C1 segment of cervical spinal cord (tissue), 14 donors: ENCODE data around the gene PPM1H.
"Not testable (repeated sequence)": the region's sequence is repeated elsewhere in the genome, so short reads cannot be mapped to it uniquely, and the experiment has no call there.

ENCODE experiments used
- DNase-seq, 14 donors: peaks; one replicate each; lab custom pipeline; 2025; lab: John Stamatoyannopoulos, UW

The PPM1H gene

GRCh38 chr12:62686938-62687337, 248.0 kb downstream of the PPM1H start:
- DNase-seq, result no peak

- no peak for DNase-seq
These were observed 250.2 kb downstream of the PPM1H start for GRCh38 chr12:62684570-62685295.

DNA sequence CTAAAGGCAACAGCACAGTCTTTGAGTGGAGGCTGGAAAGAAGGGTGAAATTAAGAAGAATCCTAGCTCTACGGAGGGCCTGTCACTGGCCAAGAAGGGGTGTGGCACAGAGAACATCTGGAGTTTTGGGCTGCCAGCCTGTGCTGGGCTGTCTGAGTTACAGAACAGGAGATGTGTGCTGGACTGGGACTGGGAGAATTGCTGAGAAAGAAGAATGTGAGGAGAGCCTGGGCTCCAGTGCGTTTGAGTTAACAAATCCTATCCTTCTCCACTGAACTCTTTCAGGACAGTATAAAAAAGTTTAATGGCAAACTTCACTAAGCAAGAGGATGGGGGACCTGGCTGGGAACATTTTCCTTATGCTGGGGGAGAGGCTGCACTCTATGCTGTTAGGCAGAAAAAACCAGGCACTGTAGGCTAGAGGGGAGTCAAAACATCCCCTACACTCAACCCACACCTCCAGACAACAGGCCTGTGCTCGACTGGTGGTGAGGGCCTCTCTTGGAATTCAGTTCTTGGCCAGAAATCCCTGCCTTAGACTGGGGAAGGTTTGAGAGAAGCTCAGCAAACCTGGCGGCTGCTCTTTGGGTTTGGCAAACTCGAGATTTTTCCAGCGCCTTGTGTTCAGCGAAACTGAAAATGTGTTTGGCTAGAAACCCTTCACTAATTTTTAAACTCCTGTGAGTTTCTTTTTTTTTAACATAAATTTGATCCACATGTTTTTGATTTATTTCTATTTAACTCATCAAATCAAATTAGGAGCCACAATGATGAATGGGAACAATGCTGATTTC, 251.0 kb downstream of the PPM1H start:
- DNase-seq, result peak in 7 of 14 donors; percentile 24 to 61 (median 28)

- DNase-seq, result no peak
These were observed 253.6 kb downstream of the PPM1H start for GRCh38 chr12:62681306-62681705.

DNA sequence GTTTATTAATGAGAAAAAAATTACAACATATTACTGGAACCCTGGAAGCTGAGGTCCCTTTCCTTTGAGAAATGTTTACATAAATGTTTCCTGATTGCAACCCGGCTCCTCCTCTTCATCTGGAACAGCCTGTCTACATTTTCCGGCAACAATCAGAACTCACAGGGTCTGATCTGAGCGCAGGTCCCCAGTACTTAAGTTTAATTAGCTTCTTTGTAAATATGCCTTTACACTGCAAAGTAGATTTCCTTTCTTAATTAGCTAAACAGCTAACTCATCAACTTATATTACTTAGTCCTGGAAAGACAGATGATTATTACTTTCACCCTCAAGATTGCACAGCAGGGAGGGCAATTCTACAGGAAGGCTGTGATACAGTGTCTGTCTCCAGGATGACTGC, 255.3 kb downstream of the PPM1H start:
- DNase-seq, result no peak

- DNase-seq, result no peak
These were observed 257.6 kb downstream of the PPM1H start for GRCh38 chr12:62677355-62677754.

- no peak for DNase-seq
These were observed 258.2 kb downstream of the PPM1H start for GRCh38 chr12:62676521-62677307.

GRCh38 chr12:62673028-62673815, 261.7 kb downstream of the PPM1H start:
- no peak for DNase-seq

DNA sequence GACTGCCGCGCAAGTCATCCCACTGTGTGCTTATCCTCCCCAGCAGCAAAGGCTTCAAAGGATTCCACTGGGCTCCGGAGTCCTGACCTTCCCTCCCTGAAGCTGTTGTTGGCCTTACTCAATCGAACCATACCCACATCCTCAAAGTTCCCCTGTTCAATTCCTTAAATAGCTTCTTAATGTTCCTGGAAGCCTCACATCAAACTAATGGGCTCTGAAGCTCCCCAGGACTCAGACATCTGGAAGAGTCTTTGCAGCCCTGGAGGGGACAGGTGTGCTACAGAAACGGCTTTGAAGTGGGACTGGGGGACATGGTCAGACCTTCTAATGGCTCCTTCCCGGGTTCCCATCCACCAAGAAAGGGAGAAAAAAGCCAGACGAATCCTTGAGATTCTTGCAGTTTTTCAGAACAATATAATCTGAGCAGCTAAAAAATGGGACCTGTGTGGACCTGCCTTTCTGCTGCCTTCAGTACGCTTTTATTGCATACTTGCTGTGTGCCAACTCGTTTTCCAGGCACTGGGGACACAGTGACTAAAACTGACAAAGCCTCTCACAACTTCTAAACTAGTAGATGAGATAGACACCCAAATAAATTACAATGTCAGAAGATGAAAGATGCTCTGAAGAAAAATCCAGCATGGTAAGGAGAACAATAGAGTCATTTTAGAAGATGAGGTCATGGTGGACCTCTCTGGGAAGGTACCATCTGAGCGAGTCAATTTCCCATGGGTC, 263.8 kb downstream of the PPM1H start:
- no peak for DNase-seq

- DNase-seq, result no peak
These were observed 266.2 kb downstream of the PPM1H start for GRCh38 chr12:62668782-62669181.

DNA sequence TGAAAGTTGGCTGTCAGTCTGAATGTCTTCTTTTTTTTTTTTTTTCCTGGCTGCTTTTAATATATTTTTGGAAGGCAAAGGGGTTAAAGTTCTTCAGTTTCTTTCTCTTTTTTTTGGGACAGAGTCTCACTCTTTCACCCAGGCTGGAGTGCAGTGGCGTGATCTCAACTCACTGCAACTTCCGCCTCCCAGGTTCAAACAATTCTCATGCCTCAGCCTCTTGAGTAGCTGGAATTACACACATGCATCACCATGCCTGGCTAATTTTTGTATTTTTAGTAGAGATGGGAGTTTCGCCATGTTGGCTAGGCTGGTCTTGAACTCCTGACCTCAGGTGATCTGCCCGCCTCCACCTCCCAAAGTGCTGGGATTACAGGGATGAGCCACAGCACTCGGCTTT, 270.0 kb downstream of the PPM1H start:
- not testable (repeated sequence) for DNase-seq

DNA sequence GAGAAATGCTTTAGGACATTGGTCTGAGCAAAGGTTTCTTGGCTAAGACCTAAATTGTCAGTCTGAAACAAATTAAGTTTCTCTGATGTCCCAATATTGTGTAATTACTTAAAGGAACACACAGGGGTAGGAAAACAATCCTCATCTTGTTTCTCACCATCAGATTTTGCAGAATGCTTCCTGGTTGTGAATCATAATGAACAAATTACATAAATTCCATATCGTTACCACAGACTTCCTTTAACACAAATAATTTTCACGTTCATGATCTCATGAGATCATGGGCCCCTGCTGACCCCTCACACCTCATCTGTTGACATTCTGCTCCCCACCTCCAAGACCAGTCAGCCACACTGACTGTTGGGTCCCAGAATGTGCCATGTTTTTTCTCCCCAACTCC, 274.2 kb downstream of the PPM1H start:
- DNase-seq, result no peak

- no peak for DNase-seq
These were observed 275.3 kb downstream of the PPM1H start for GRCh38 chr12:62659453-62660295.

DNA sequence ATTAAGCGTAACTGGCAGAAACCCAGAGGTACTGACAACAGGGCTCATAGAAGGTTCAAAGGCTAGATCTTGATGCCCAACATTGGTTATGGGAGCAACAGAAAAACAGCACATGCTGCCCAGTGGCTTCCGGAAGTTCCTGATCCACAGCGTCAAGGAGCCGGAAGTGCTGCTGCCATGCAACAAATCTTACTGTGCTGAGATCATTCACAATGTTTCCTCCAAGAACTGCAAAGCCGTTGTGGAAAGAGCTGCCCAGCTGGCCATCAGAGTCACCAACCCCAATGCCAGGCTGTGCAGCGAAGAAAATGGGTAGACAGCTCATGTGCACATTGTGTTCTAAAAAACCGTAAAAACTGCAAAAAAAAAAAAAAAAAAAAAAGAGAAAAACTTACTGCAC, 276.0 kb downstream of the PPM1H start:
- DNase-seq, result no peak

GRCh38 chr12:62657363-62657632, 277.7 kb downstream of the PPM1H start:
- DNase-seq, result no peak

- peak in 8 of 14 donors; percentile 6 to 35 (median 27) for DNase-seq
These were observed 278.2 kb downstream of the PPM1H start for GRCh38 chr12:62656591-62657362.

DNA sequence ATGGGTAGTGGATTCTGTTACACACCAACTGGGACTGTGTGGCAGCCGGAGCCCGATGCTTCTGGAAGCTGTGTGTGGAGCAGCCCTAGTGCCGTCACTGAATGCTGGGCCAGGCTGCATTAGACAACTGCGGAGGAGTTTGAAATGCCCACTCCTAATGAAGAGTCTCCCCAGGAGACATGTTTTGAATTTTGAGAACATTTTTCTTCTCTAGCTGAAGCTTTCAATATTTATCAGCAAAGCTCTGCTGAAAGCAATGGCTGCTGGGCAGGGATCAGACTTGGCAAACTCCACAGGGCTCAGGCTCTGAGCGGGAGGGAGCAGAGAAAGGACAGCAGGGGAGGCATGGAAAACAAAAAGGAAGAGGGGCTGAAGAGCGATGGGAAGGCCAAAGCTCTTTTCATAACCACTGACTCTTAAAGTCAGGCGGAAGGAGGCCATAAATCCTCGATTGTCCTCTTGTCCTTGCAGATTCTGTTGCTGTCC, 279.2 kb downstream of the PPM1H start:
- peak in 9 of 14 donors; percentile 33 to 70 (median 58) for DNase-seq

GRCh38 chr12:62654326-62655241, 280.4 kb downstream of the PPM1H start:
- DNase-seq, result no peak
